OCI-LY1 (cell line): ENCODE data around the gene PSD4.

Source experiments
- CTCF ChIP-seq: fragments of 200-600 bp; sonication (generic), shearing (Covaris generic); IDR thresholded peaks from 2 replicates; pipeline ENCODE4 v1.5.1; 2017; ENCODE audit warnings: mild to moderate bottlenecking, antibody characterized with exemption, low read length, moderate library complexity, mixed read lengths
- EZH2 ChIP-seq: fragments of 200-600 bp; sonication (generic), shearing (Covaris generic); IDR thresholded peaks from 2 replicates; pipeline ENCODE4 v1.8.0; 2017; ENCODE audit warnings: borderline replicate concordance, mixed run types, mild to moderate bottlenecking, antibody characterized with exemption, low read length, moderate library complexity, mixed read lengths

- TF ChIP-seq CTCF, result no peak
- no peak for TF ChIP-seq EZH2
These were observed 16.5 kb upstream of the PSD4 start for GRCh38 chr2:113157118-113157896.
